GM18526 (cell line): ENCODE results near the gene WHRN.

Experiments used
- POLR2A ChIP-seq: IDR thresholded peaks from 3 replicates; pipeline ENCODE4 v1.6.1; 2011; ENCODE audit not compliant: insufficient read length; ENCODE audit errors: extremely low read depth

Gene WHRN

GRCh38 chr9:114416290-114416689 is 89.0 kb downstream of the WHRN start:
- no peak for TF ChIP-seq POLR2A

DNA sequence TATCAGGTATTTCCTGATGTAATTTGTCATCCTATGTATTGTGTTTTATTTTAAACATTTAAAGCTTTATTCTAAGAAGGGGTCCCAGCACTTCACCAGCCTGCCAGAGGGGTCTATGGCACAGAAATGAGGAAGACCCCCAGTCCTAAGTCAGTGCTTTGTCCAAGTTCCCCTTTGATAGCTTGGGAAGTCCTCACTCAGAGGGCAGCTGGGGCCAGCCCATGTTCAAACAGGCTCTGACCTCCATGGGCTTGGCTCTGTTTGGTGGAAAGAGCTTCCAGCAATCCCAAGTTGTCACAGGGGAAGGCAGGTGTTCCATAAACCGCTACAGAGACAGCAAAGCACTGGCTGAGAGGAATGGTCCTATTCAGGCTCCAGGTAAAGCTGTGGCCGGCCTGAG is 90.9 kb downstream of the WHRN start:
- no peak for TF ChIP-seq POLR2A

DNA sequence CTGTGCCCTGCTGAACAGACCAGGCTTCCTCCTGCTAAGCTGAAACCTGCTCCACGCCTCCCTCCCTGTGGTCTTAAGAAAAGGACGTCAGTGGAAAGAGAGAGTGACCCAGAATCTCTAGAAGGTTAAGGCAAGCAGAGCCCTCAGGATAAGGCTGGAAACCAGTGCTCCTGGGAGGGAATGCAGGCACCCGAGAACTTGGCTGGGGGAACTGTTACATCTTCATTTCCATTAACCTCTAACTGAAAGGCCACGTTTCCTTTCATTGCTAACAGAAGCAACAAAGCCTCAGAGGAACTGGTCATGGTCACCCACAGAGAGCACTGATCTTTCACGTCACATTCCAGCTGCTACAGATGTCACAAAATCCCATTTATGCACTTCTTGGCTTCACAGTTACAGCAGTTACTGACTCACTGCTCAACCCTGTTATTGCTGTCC is 91.4 kb downstream of the WHRN start:
- TF ChIP-seq POLR2A: no peak

DNA sequence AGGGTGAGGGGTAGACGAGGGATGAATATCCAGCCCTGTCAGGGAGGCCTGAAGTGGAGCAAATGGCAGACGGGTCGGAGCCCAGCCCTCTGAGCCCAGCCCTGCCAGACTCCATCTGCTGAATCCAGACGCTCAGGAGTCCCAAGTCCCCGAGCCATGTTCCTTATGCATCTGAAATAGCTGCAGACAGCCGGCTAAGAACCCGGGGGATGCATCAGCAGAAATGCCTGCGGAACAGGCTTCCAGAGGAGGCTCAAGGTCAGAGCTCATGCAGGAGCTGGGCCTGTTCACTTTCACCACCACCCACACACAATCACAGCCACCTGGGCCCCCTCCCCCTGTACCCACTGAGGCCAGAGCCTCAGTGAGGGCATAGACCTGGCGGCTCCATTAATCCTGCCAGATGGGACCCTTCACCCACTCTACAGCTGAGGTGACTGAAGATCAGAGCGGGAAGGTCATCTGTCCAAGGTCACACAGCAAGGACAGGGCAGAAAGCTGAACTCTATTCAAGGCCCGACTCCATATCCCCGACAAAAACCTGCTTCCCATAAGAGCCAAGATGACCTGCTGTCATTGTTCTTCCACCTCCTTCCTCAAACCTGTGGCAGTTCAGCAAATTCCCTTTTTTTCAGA is 93.1 kb downstream of the WHRN start:
- no peak for TF ChIP-seq POLR2A

- TF ChIP-seq POLR2A: no peak
Observed at GRCh38 chr9:114411452-114411851, 93.8 kb downstream of the WHRN start.

- TF ChIP-seq POLR2A: no peak
Observed at GRCh38 chr9:114410910-114411309, 94.4 kb downstream of the WHRN start.

DNA sequence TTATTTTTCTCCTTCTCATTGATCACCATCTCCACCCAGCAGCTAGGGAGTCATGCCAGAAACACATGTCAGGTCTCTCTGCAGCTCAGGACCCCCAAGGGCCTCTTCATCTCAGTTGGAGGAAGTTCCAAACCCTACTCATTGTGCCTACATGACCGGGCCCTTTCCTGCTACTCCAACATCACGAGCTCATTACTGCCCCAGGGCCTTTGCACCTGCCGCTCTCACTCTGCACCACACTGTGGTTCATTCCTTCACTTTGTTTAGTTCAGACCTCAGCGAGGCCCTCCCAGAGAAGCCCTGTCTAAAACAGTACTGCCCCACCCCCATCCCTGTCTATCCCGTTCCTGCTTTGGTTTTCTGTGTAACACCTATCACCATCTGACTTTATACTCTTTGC is 95.4 kb downstream of the WHRN start:
- TF ChIP-seq POLR2A: no peak

DNA sequence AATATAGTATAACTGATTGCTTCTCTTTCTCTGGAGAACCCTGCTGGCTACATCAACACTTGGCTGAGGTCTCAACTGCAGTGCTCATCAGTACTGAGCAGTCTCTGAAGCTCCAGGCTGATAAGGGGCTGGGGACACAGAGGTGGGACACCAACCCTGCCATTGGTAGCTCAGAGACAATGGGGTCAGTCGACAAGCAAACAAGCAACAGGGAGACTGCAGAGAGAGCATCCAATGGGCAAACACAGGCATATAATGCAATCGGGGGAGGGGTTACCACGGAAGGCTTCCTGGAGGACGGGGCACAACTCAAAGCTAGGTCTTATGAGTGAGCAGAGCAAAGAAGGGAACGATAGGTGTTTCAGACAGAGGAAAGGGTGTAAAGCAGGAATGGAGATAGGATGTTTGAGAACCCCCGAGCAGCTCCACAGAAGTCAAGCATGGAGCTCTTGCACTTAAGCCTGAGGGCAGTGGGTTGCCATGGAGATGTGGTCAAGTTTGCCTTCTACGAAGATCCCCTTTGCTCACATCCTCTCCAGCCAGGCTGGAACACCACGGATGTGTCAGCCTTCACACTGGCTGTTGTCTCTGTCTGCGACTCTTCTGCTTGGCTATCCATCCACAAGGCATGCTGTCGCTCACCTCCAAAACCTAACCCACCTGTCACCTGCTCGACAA is 96.0 kb downstream of the WHRN start:
- no peak for TF ChIP-seq POLR2A

GRCh38 chr9:114408645-114409044 is 96.6 kb downstream of the WHRN start:
- TF ChIP-seq POLR2A: no peak

- no peak for TF ChIP-seq POLR2A
Observed at GRCh38 chr9:114407889-114408288, 97.4 kb downstream of the WHRN start.

DNA sequence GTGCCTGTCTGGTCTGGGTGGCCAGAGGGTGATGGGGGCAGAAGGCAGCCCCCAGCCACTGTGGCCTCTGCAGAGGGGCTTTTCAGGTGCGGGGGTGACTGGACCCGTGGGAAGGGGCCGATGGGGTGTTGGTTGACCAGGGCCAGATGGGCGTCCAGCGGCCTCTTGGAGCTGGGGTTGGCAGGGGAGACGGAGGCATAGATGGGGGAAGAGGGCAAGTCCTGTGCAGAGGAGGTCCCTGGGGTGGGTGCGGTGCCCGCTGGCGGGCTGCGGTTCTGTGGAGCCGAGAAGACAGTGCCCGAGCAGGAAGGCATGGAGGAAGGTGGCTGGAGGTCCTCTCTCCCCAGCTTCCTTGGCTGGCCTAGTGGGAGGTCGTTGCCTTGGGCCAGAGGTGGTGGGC is 98.8 kb downstream of the WHRN start:
- no peak for TF ChIP-seq POLR2A

DNA sequence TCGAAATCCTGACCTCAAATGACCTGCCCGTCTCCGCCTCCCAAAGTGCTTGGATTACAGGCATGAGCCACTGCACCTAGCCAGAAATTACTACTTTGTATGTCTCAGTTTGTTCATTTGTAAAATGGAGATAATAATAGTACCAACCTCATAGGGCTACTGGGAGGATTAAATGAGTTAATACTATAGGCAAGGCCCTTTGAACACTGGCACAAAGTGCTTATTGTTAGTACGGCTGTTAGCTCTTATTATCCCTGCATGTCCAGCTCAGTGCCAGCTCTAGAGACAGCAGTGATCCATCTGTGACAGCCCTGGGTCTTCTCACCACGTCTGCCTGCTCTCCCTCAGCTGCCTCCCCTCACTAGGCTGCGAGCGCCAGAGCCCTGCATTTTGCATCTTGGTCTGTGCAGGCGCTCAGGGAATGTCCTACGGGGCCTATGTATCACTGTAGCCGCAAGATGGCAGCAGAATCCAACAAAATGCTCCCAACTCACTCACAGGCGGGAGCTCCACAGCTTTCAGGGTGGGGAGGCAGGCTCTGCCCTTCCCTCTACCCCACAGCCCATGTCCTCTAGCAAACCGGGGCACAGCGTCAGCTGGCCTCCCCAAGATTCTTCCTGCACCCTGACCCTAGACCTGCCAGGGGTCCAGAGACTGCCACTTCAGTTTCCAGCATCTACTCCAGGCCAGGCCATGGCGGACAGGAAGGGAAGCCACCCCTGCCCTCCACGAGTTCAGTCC is 99.8 kb downstream of the WHRN start:
- no peak for TF ChIP-seq POLR2A

GRCh38 chr9:114404531-114404930 is 100.7 kb downstream of the WHRN start:
- TF ChIP-seq POLR2A: no peak

DNA sequence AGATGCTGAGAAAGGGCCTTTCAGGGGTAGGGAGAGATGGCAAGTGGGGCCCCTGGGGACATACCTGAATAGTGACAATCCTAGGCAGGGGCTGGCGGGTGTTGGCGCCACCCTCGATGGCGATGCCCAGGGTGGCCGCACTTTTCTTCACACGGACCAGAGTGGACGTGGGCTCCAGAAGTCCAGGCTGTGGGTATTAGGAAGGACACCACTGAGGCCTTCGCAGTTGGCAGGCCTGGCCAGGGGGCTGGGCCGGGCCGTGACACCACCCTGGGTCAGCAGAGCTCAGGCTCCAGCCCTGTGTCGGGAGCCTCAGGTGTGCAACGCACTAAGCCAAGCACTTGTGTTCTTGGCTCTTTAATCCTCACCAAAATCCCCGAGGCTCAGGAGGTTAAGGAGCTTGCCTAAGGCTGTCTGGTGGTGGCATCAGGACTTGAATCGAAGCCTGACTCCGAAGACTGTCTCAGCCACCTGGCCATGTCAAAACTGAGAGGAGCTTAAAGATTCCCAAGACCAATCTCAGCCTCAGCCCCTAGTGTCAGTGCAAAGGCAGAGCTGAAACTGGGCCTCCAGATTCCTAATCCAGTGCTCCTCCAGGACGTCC is 102.0 kb downstream of the WHRN start:
- TF ChIP-seq POLR2A: no peak

GRCh38 chr9:114401344-114401743 is 103.9 kb downstream of the WHRN start:
- TF ChIP-seq POLR2A: no peak

GRCh38 chr9:114400772-114401171 is 104.5 kb downstream of the WHRN start:
- no peak for TF ChIP-seq POLR2A
